ENCODE measurements around the gene TDO2.

GRCh38 chr4:155887045-155887444 lies 16.5 kb upstream of the TDO2 start:
- TF ChIP-seq, protein P1, sequence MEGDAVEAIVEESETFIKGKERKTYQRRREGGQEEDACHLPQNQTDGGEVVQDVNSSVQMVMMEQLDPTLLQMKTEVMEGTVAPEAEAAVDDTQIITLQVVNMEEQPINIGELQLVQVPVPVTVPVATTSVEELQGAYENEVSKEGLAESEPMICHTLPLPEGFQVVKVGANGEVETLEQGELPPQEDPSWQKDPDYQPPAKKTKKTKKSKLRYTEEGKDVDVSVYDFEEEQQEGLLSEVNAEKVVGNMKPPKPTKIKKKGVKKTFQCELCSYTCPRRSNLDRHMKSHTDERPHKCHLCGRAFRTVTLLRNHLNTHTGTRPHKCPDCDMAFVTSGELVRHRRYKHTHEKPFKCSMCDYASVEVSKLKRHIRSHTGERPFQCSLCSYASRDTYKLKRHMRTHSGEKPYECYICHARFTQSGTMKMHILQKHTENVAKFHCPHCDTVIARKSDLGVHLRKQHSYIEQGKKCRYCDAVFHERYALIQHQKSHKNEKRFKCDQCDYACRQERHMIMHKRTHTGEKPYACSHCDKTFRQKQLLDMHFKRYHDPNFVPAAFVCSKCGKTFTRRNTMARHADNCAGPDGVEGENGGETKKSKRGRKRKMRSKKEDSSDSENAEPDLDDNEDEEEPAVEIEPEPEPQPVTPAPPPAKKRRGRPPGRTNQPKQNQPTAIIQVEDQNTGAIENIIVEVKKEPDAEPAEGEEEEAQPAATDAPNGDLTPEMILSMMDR (IDR thresholded peaks at IDR 0.05) = no peak
- TF ChIP-seq POLR2A (IDR thresholded peaks at IDR 0.05) = no peak

All from prostate gland (tissue), 2 donors.